Measurements from ENCODE around the gene CT45A9. TPM values are rescaled to one million over a fixed set of nuclear protein-coding genes. Genes with fewer than 3 reads are reported as not detected.
"Not testable (repeated sequence)": the region's sequence is repeated elsewhere in the genome, so short reads cannot be mapped to it uniquely, and the experiment has no call there.

CT45A9 gene
- not detected in 2 replicates for polyA plus RNA-seq
- polyA minus RNA-seq: not detected in 2 replicates

- not testable (repeated sequence) for H3K36me3 ChIP-seq (ENCODE audit: insufficient read depth, low read length); H3K9me3 ChIP-seq (ENCODE audit: low read length); H3K27me3 ChIP-seq (ENCODE audit: insufficient read depth, low read depth, low read length); H2AFZ ChIP-seq (ENCODE audit: low read depth, low read length); H3K79me2 ChIP-seq (replicated peaks; ENCODE audit: insufficient read depth, low read length); H3K4me2 ChIP-seq (ENCODE audit: low read length); H4K20me1 ChIP-seq (ENCODE audit: insufficient read depth); H3F3A ChIP-seq (ENCODE audit: insufficient read depth, low read length, poor library complexity, severe bottlenecking); H3K9me2 ChIP-seq (ENCODE audit: insufficient read depth, low read length); H3K27ac ChIP-seq (ENCODE audit: low read length); H3K9ac ChIP-seq (ENCODE audit: low read length); H3K4me3 ChIP-seq (ENCODE audit: low read length)
Measured at GRCh38 chrX:135871712-135872111, at the start of gene CT45A9. Gene CT45A9 (minus strand): TSS chrX:135871812. CDS start chrX:135868061, 3,751 bp downstream.

- H3K27ac ChIP-seq (ENCODE audit: low read length); H3K4me2 ChIP-seq (ENCODE audit: low read length); H3K9me2 ChIP-seq (ENCODE audit: insufficient read depth, low read length); H3K36me3 ChIP-seq (ENCODE audit: insufficient read depth, low read length); H3K4me3 ChIP-seq (ENCODE audit: low read length); H3F3A ChIP-seq (ENCODE audit: insufficient read depth, low read length, poor library complexity, severe bottlenecking); H4K20me1 ChIP-seq (ENCODE audit: insufficient read depth); H3K27me3 ChIP-seq (ENCODE audit: insufficient read depth, low read depth, low read length); H2AFZ ChIP-seq (ENCODE audit: low read depth, low read length); H3K79me2 ChIP-seq (replicated peaks; ENCODE audit: insufficient read depth, low read length); H3K9me3 ChIP-seq (ENCODE audit: low read length); H3K9ac ChIP-seq (ENCODE audit: low read length): not testable (repeated sequence)
Measured at GRCh38 chrX:135920516-135920915, 48.9 kb upstream of the CT45A9 start.

GRCh38 chrX:135914404-135914803, 42.8 kb upstream of the CT45A9 start:
- H3K9me3 ChIP-seq (ENCODE audit: low read length): no peaks in the 10 kb centered on the region

More at GRCh38 chrX:135914404-135914803, 42.8 kb upstream of the CT45A9 start:
- Histone ChIP-seq H3K27me3 (ENCODE audit: insufficient read depth, low read depth, low read length) (no peaks in the 10 kb centered on the region), H3K9me2 (ENCODE audit: insufficient read depth, low read length) (no peaks in the 10 kb centered on the region), H3K4me2 (ENCODE audit: low read length) (no peak overlapping the region), H3K4me3 (ENCODE audit: low read length) (no peak overlapping the region), H3K79me2 (replicated peaks; ENCODE audit: insufficient read depth, low read length) (no peaks in the 10 kb centered on the region), H2AFZ (ENCODE audit: low read depth, low read length) (no peak overlapping the region), H3K9ac (ENCODE audit: low read length) (no peak overlapping the region), H3F3A (ENCODE audit: insufficient read depth, low read length, poor library complexity, severe bottlenecking) (no peaks in the 10 kb centered on the region), H3K27ac (ENCODE audit: low read length) (no peak overlapping the region), H4K20me1 (ENCODE audit: insufficient read depth) (no peaks in the 10 kb centered on the region), H3K36me3 (ENCODE audit: insufficient read depth, low read length) (no peaks in the 10 kb centered on the region)
- TF ChIP-seq EZH2 (IDR thresholded peaks at IDR 0.05; ENCODE audit: borderline replicate concordance, insufficient read depth, low read length, poor library complexity, severe bottlenecking) (no peak), RAD21 (conservative IDR thresholded peaks at IDR 0.05) (no peak), SMC3 (conservative IDR thresholded peaks at IDR 0.05; ENCODE audit: poor library complexity) (no peak), TAF1 (IDR thresholded peaks at IDR 0.05; ENCODE audit: low read depth) (no peak), REST (IDR thresholded peaks at IDR 0.05; ENCODE audit: borderline replicate concordance) (no peak), EP300 (conservative IDR thresholded peaks at IDR 0.05; ENCODE audit: poor library complexity, severe bottlenecking) (no peak), MXI1 (conservative IDR thresholded peaks at IDR 0.05; ENCODE audit: poor library complexity, severe bottlenecking) (no peak), POLR2AphosphoS5 (IDR thresholded peaks at IDR 0.05) (no peak), CTCF (IDR thresholded peaks at IDR 0.05; ENCODE audit: poor library complexity, severe bottlenecking) (no peak)
